Tibial artery (tissue), 4 donors: ENCODE measurements around the gene ADGRA3.

Source experiments
- DNase-seq, 2 donors: peaks; one replicate each; pipeline ENCODE4 v3.0.0-alpha.2; 2019
- H3K27ac ChIP-seq, 2 donors: fragments of 200-600 bp; sonication (generic) in 1 of 2; 1 replicate in 1 of 2; 2 replicates in 1 of 2; pipeline ENCODE4 v1.5.1; 2018 to 2019; ENCODE audit warnings: mild to moderate bottlenecking in 1 of 2
- H3K27me3 ChIP-seq, 2 donors: fragments of 200-600 bp; sonication (generic) in 1 of 2; one replicate each; pipeline versions ENCODE4 v1.5.1 to v1.6.0; 2016 to 2019
- H3K36me3 ChIP-seq, 3 donors: fragments of 200-600 bp; sonication (generic) in 2 of 3; one replicate each; pipeline ENCODE4 v1.5.1; 2016 to 2019; ENCODE audit warnings: mild to moderate bottlenecking in 2 of 3
- H3K4me1 ChIP-seq, 4 donors: fragments of 200-600 bp; sonication (generic) in 2 of 4; 1 replicate in 3 of 4; 2 replicates in 1 of 4; pipeline ENCODE4 v1.5.1; 2016 to 2019
- H3K4me3 ChIP-seq, 2 donors: fragments of 200-600 bp; sonication (generic) in 1 of 2; 1 replicate in 1 of 2; 2 replicates in 1 of 2; pipeline ENCODE4 v1.5.1; 2018 to 2019; ENCODE audit warnings: mild to moderate bottlenecking in 2 of 2
- H3K9me3 ChIP-seq, 3 donors: fragments of 200-600 bp; sonication (generic) in 1 of 3; one replicate each; pipeline ENCODE4 v1.5.1; 2016 to 2019
- CTCF ChIP-seq, 2 experiments: fragments of 200-600 bp in 1 of 2; fragments of 450-650 bp in 1 of 2; IDR thresholded peaks; one replicate each; pipeline ENCODE4 v1.5.1; 2017 to 2019; ENCODE audit warnings: antibody characterized with exemption in 2 of 2, mild to moderate bottlenecking in 1 of 2, moderate library complexity in 1 of 2
- intact Hi-C: fragments of 100-400 bp; cut with DNase I; formaldehyde crosslinking; loops from one replicate; pipeline ENCODE4 v1.15.0; 2023; ENCODE audit warnings: low total_unique reads

ADGRA3 gene

GRCh38 chr4:22454955-22455354 is 60.9 kb downstream of the ADGRA3 start:
- no peak overlapping the region for H3K4me3 ChIP-seq
- H3K4me1 ChIP-seq: no peaks in the 10 kb centered on the region
- no peak for TF ChIP-seq CTCF (IDR thresholded peaks at IDR 0.05)
- no peaks in the 10 kb centered on the region for H3K36me3 ChIP-seq
- DNase-seq: no peak
- H3K27me3 ChIP-seq: no peaks in the 10 kb centered on the region
- H3K9me3 ChIP-seq: no peaks in the 10 kb centered on the region
- no peak overlapping the region for H3K27ac ChIP-seq
- intact Hi-C loops: no loop called here

- intact Hi-C loops: no loop called here
- Histone ChIP-seq H3K27ac (no peak overlapping the region), H3K4me1 (no peaks in the 10 kb centered on the region), H3K4me3 (no peak overlapping the region), H3K27me3 (no peaks in the 10 kb centered on the region), H3K9me3 (no peaks in the 10 kb centered on the region), H3K36me3 (no peaks in the 10 kb centered on the region)
- no peak for TF ChIP-seq CTCF (IDR thresholded peaks at IDR 0.05)
- no peak for DNase-seq
These were observed 61.5 kb downstream of the ADGRA3 start for GRCh38 chr4:22454216-22454838.

- no peaks in the 10 kb centered on the region for H3K4me1 ChIP-seq
- no peak overlapping the region for H3K4me3 ChIP-seq
- no peak for DNase-seq
- intact Hi-C loops: no loop called here
- no peaks in the 10 kb centered on the region for H3K27me3 ChIP-seq
- TF ChIP-seq CTCF (IDR thresholded peaks at IDR 0.05): no peak
- H3K27ac ChIP-seq: no peak overlapping the region
- H3K9me3 ChIP-seq: no peaks in the 10 kb centered on the region
- H3K36me3 ChIP-seq: peaks cover 22 to 51% (median 25%) of the 10 kb centered on the region in 3 donors
These were observed 71.1 kb downstream of the ADGRA3 start for GRCh38 chr4:22444813-22445212.

GRCh38 chr4:22442956-22443355 is 72.9 kb downstream of the ADGRA3 start:
- no peaks in the 10 kb centered on the region for H3K27me3 ChIP-seq
- H3K27ac ChIP-seq: no peak overlapping the region
- no peaks in the 10 kb centered on the region for H3K4me1 ChIP-seq
- DNase-seq: no peak
- no peaks in the 10 kb centered on the region for H3K9me3 ChIP-seq
- intact Hi-C loops: no loop called here
- no peak overlapping the region for H3K4me3 ChIP-seq
- peaks cover 17 to 46% (median 28%) of the 10 kb centered on the region in 3 donors for H3K36me3 ChIP-seq
- TF ChIP-seq CTCF (IDR thresholded peaks at IDR 0.05): no peak

- Histone ChIP-seq H3K36me3 (peaks cover 12 to 43% (median 27%) of the 10 kb centered on the region in 3 donors), H3K9me3 (no peaks in the 10 kb centered on the region), H3K27me3 (no peaks in the 10 kb centered on the region), H3K4me3 (no peak overlapping the region), H3K27ac (no peak overlapping the region), H3K4me1 (no peaks in the 10 kb centered on the region)
- intact Hi-C loops: no loop called here
- no peak for DNase-seq
- no peak for TF ChIP-seq CTCF (IDR thresholded peaks at IDR 0.05)
These were observed 74.9 kb downstream of the ADGRA3 start for GRCh38 chr4:22440999-22441398.

- no peaks in the 10 kb centered on the region for H3K9me3 ChIP-seq
- no peak for TF ChIP-seq CTCF (IDR thresholded peaks at IDR 0.05)
- no peaks in the 10 kb centered on the region for H3K27me3 ChIP-seq
- H3K4me3 ChIP-seq: no peak overlapping the region
- H3K36me3 ChIP-seq: peaks cover 18 to 41% (median 32%) of the 10 kb centered on the region in 3 donors
- no peaks in the 10 kb centered on the region for H3K4me1 ChIP-seq
- no peak for DNase-seq
- intact Hi-C loops: no loop called here
- H3K27ac ChIP-seq: no peak overlapping the region
These were observed 75.9 kb downstream of the ADGRA3 start for GRCh38 chr4:22439947-22440346.
